Hematopoietic multipotent progenitor cell treated with erythropoietin and hydrocortisone succinate and interleukin-3 and kit ligand, for 6 days (in vitro differentiated cells): ENCODE measurements around the gene PRR29.
"Not testable (repeated sequence)": the region's sequence is repeated elsewhere in the genome, so short reads cannot be mapped to it uniquely, and the experiment has no call there.

ENCODE experiments used
- DNase-seq: peaks from one replicate; pipeline ENCODE4 v3.0.0-alpha.2; 2015

The PRR29 gene

GRCh38 chr17:63975541-63976092 lies 22.5 kb upstream of the PRR29 start:
- no peak for DNase-seq

DNA sequence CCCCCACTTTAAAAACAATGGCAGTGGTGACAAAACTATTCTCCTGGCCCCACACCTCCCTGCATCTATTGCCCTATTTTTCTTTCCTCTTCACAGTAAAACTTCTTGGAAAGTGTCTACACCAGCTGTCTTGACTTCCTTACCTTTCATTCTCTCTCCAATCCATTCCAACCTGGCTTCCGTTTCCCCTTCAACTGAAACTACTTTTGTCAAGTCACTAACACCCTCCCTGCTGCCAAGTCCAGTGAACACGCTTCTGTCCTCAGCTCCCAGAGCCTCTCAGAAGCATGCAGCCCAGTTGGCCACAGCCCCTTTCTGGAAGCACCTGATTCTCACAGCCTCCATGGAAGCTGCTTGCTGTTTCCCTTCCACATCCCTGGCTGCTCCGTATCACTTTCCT lies 21.4 kb upstream of the PRR29 start:
- DNase-seq, result no peak

- DNase-seq, result no peak
Observed at GRCh38 chr17:63978272-63979200, 19.6 kb upstream of the PRR29 start.

GRCh38 chr17:63982641-63983040 lies 15.5 kb upstream of the PRR29 start:
- not testable (repeated sequence) for DNase-seq

DNA sequence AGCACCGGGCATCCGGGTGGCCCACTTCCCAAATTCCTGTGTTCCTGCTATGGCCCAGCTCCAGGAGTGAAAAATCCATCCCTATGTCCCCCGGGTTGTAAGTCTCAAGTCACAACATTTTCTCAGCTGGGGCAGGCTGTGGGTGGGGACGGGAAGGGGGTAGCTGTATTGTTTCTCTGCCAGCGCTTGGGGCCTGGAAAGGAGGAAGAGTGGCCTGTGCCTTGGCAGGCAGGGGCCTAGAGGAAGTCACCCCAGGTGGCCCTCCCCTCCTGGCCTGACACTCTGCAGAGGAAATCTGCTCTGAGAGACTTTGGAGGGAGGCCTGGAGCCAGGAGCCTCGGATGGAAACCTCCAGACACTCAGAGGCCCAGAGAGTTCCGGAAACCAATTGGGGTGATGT lies 14.8 kb upstream of the PRR29 start:
- no peak for DNase-seq

- DNase-seq, result no peak
Observed at GRCh38 chr17:63984236-63984635, 13.9 kb upstream of the PRR29 start.

- peak; percentile 72 for DNase-seq
Observed at GRCh38 chr17:63984651-63985386, 13.3 kb upstream of the PRR29 start.

- no peak for DNase-seq
Observed at GRCh38 chr17:63985387-63986140, 12.6 kb upstream of the PRR29 start.

DNA sequence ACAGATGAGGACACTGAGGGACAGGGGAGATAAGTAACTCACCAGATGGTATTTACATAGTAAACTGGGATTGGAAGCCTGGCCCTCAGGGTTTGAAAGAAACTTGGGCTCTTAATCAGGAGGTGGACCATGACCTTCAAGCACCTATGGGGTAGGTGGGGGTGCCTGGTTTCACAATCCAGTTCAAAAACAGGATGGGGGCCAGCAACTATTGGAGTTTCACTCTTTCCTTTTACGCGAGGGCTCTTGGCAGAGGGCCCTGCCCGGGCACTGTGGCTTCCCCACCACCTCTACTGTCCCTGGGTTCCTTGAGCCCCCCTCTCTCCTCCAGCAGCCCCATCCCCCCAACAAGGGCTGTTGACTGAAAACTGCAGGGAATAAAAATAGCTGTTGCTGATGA lies 11.3 kb upstream of the PRR29 start:
- no peak for DNase-seq

DNA sequence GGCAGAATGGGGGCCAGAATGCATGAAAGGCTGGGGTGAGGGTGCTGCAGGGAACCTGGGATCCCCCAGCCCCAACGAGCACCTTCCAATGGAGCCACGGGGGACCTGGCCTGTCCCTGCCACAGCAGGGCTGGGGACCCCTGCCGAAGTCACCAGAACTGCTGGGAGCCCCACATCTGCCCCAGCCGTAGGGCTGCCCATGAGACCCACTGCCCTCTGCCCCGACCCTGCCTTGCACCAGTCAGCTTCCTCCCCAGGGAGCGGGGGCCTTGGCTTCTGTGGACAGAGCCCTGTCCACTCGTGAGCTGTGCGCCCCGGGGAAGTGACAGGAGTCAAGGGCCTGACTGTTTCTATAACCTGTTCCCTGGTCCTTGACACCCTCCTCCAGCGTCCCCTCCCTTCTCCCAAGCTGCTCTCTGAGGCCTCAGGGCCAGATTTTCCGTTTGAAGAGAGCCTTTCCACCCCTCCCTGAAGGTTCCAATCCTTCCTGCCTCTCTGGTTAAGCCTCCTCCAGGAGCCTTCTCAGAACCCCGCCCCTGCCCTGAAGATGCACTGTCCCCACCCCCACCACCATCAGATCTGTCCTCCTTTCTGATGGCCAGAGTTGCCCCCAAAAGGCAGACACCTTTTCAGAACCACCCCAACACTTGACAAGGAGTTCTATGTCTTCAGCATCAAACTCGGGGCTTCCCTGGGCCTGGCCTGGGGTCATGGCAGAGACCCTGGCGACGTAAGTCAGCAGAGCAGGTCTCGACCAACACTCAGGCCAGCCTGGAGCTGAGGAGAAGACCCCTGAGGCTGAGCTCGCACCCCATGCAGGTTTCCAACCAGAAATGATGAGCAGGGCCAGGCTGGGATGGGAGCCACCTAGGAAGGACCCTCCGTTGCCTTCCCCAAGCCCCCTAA lies 10.7 kb upstream of the PRR29 start:
- DNase-seq, result no peak

GRCh38 chr17:63988127-63988478 lies 10.0 kb upstream of the PRR29 start:
- DNase-seq, result no peak

GRCh38 chr17:63988741-63989621 lies 9.2 kb upstream of the PRR29 start:
- DNase-seq, result no peak

GRCh38 chr17:63989622-63990345 lies 8.4 kb upstream of the PRR29 start:
- DNase-seq, result no peak

GRCh38 chr17:63991611-63992010 lies 6.5 kb upstream of the PRR29 start:
- no peak for DNase-seq

- no peak for DNase-seq
Observed at GRCh38 chr17:63993368-63993985, 4.7 kb upstream of the PRR29 start.

- peak; percentile 0 for DNase-seq
Observed at GRCh38 chr17:63995626-63996025, 2.5 kb upstream of the PRR29 start.

GRCh38 chr17:63996430-63997182 lies 1.5 kb upstream of the PRR29 start:
- DNase-seq, result no peak

- DNase-seq, result peak; percentile 3
Observed at GRCh38 chr17:63997341-63998048, 656 bp upstream of the PRR29 start.
